Testis (tissue), 2 donors: ENCODE data around the gene CKMT1B.
"Not testable (repeated sequence)": the region's sequence is repeated elsewhere in the genome, so short reads cannot be mapped to it uniquely, and the experiment has no call there.

ENCODE experiments used
- CTCF ChIP-seq, 3 experiments: fragments of 450-650 bp in 2 of 3; fragments of 200-600 bp in 1 of 3; sonication (generic) in 1 of 3; IDR thresholded peaks; one replicate each; pipeline ENCODE4 v1.5.1; 2016 to 2019; ENCODE audit warnings: antibody characterized with exemption in 3 of 3, mild to moderate bottlenecking in 2 of 3, moderate library complexity in 1 of 3
- POLR2A ChIP-seq: fragments of 450-650 bp; IDR thresholded peaks from one replicate; pipeline ENCODE4 v1.6.1; 2017; ENCODE audit warnings: antibody characterized with exemption, mild to moderate bottlenecking, moderate library complexity

- not testable (repeated sequence) for TF ChIP-seq POLR2A; CTCF (IDR thresholded peaks at IDR 0.05)
These were observed 27.2 kb upstream of the CKMT1B start for GRCh38 chr15:43566615-43567014.
